Measurements from ENCODE around the gene SLC35B4.

- TF ChIP-seq CTCF (IDR thresholded peaks at IDR 0.05; ENCODE audit: poor library complexity): no peak
- TF ChIP-seq EZH2 (IDR thresholded peaks at IDR 0.05; ENCODE audit: borderline replicate concordance): no peak
These were observed 14.6 kb downstream of the SLC35B4 start for GRCh38 chr7:134302120-134302519.
